Stimulated activated CD8-positive, alpha-beta memory T cell treated with anti-CD3 and anti-CD28 coated beads, Interleukin-4, amount 100 ng/mL, for 1 hour (primary cell): ENCODE results near the gene PCDH12.
"Not testable (repeated sequence)": the region's sequence is repeated elsewhere in the genome, so short reads cannot be mapped to it uniquely, and the experiment has no call there.

Source experiments
- DNase-seq, 2 donors: peaks; one replicate each; pipeline ENCODE4 v3.0.0-alpha.2; 2020; ENCODE audit warnings: low read depth in 2 of 2, low spot score in 1 of 2

Gene PCDH12

DNA sequence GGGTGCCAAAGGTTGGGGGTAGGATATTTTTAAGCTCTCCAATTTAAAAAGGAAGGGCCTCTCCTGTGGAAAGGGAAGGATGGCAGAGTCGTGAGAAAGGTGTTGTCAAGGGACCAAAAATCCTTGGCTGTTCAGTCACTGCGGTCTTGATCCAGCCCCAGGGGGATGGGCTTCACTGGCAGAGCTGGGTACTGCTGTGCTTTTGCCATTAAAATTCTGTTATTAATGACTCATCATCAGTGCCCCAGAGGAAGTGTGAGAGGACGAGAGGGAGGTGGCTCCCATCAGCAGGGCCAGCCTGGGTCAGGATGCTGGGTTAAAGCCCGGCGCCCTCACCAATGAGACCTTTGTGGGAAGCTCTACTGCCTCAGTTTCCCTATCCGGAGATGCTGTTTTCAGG lies 16.7 kb downstream of the PCDH12 start:
- no peak for DNase-seq

DNA sequence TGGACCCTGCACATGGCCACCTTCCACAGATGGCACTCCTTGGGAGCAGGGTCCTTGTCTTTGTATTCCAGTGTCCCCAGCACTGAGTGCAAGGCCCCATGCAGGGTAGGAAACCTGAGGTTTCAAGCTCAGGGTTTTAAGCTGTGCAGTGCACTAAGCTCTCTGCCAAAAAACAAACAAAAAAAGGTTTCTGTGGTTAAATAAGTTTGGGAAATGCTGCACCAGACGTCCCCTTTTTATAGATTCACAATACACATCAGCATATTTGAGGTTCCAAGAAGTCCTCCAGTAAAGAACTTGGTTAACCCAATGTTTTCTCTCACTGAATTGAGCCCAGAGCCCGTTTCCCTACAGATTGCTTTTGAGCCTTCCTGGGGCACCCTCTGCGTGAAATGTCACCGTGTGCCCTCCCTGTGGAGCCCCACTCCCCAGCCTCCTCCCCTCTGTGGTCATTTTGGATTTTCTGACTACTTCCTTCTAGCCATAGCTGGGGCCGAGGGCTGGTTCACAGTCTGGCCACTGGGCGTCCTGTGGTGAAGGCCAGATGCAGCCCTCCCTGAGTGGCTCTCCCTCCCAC lies 17.2 kb downstream of the PCDH12 start:
- DNase-seq, result no peak

DNA sequence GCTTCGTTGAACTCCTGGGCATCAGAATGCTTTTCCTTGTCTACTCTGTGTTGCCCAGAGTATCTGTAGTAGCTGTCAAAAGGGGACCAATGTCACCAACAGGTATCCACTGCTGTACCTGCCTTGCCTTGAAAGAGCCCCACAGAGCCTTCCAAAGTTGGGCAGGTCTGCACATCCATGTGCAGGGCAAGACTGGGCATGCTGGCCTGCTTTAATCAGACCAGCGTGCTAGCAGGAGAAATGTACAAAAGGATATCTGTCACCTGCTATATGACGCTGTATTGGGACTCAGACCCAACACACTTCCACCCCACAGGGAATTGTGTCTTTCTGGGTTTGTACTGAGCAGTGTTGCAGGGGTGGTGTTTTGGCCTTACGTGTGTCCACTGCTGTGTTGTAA lies 22.5 kb downstream of the PCDH12 start:
- no peak for DNase-seq

DNA sequence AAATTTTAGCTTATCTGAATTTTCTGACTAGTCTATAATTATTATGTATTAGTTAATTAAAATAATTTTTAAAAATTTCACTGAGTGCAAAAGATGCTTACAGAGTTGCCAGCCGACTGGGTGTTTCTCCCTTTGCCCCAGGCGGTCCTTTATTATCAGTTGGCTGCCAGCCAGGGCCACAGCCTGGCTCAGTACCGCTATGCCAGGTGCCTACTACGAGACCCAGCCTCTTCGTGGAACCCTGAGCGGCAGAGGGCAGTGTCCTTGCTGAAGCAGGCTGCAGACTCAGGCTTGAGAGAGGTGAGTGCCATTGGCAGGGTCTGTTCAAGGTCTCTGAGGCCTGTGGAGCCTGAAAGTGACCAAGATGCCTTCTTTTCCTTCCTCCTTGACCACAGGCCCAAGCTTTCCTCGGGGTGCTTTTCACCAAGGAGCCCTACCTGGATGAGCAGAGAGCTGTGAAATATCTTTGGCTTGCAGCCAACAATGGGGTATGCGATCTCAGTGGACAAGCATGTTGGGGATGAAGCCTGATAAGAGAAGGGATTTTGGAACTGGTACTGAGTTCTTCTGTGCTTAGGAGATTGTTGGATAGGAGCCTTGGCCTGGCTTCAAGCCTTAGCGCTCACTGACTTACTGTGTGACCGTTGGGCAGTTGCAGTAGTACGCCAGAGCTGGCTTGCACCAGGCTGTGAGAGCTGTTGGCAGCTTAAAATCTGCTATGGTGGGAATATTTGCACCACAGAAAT lies 23.7 kb downstream of the PCDH12 start:
- DNase-seq, result no peak

DNA sequence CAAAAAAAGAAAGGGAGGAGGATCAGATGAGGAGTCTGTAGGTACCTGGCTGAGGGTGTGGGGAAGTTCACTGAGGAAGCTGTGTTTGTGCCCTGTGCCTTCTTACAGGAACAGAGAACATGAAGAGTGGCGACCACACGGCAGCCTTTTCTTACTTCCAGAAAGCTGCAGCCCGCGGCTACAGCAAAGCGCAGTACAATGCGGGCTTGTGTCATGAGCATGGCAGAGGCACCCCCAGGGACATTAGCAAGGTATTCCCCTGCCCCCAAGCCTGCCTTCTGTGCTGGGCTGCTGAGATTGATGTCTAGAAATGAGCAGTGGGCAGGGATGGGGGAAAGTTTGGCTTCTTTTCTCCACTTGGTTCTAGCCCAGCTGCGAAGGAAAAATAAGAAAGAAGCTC lies 24.9 kb downstream of the PCDH12 start:
- no peak for DNase-seq

DNA sequence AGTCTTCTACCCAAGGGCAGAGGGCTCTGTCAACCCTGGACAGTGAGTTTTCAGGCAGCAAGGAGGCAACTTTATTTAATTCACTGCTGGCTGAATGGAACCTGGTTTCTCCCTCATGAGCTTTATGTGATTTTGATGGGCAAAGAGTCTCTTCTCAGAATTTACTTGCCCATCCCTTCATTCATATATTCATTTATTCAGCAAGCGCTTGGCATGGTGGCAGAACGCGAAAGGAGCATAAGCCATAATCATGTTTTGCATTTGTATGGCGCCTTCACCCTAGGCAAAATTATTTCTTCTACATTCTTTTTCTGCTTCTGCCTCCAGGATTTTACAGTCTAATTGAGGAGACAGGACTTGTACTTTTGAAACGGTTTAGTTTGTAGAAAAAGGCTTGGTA lies 26.3 kb downstream of the PCDH12 start:
- no peak for DNase-seq

DNA sequence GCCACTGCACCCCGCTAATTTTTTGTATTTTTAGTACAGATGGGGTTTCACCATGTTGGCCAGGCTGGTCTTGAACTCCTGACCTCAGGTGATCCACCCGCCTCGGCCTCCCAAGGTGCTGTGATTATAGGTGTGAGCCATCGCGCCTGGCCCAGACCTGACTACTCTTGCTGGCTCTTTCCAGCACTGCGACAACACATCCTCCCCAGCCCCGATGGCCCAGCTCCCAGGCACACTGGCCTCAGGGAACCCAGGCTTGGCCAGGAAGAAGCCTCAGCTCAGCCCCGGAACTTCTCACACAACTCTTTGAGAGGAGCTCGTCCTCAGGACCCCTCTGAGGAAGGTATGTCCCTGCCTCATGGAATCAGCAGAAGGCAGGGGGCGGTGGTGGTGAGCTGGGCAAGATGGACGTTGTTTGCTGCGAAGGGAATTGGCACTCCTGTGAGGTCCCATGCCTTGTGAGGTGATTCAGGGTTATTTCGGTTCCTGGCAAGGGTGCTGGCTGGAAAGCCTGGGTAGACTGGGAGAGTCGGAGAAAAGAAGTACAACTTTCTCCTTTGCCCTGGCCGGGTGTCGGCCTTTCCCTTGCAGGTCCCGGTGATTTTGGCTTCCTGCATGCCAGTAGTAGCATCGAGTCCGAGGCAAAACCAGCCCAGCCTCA lies 28.5 kb downstream of the PCDH12 start:
- no peak for DNase-seq

DNA sequence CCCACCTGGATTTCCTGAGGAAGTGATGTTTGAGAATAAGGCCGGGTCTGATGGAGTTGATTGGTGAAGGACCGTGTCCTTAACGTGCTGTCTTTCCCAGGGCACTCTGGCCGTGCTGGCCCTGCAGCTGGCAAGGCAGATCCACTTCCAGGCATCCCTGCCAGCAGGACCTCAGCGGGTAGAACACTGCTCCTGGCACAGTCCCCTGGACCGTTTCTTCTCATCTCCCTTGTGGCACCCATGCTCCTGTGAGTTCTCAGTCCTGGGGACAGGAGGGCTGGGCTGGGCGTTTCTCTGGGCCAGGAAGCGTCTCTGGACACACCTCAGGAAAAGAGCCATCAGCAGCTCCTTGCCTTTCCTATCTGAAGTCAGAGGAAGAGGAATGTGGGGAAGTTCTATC lies 30.0 kb downstream of the PCDH12 start:
- no peak for DNase-seq

DNA sequence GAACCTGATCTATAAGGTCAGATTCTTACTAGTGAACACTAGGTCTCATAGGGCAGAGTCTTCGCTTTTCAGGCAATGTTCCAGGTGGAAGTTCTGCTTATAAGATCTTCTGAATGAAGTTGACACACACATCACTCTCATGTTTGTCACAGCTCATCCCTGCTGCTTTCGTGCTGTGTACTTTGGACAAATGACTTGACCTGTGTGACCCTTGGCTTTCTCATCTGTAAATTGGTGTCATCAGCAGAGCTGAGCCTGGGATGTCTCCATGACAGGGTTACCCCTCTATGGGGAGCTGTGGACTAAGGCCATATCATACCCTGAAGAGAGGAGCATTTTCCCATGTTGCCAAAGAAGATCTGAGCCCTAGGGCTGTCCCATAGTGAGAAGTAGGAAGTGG lies 31.6 kb downstream of the PCDH12 start:
- DNase-seq, result no peak

DNA sequence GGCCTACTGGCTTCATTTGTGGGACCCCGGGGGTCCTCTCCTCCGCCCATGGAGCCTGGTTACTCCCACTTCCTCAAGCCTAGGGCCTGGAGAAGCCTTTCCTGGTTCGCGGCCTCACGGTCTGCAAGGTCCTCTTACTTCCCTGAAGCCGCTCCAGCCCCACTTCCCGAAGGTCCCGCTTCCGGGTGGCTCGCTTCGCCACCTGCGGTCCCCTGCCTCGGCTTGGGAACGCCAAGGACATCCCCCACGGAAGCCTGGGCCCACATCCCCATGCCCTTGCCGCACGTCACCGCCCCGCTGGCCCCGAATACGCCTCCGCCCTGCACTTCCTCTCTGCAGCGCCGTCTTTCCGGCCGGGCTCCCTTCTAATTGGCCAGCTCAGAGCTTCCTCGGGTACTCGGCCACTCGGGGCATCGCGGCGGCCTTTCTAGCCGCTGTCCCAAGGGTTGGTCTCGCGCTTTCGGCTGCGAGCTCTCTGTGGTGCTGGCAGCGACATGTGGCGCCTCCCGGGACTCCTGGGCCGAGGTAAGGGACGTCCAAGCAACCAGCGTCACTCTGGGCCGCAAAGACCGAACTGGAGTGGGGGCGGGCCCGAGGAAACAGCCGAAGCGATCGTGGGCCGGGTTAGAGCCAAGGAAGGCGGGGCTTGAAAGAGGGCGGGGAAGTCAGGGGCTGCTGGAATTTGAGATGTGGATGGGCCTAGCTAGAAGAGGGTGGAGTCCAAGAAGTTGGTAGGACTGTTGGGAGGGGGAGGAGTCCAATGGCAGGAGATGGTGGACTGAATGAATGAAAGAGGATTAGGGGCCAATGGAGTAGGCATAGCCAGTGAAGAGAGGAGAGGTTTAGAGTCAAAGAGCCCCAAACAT lies 34.3 kb downstream of the PCDH12 start, which contains the start of gene DELE1:
Gene DELE1 (plus strand): TSS at position 424 of the 866 bp plus-strand sequence. CDS start 71 bp downstream, at position 495.
- DNase-seq, result peak; percentile 77 to 89

DNA sequence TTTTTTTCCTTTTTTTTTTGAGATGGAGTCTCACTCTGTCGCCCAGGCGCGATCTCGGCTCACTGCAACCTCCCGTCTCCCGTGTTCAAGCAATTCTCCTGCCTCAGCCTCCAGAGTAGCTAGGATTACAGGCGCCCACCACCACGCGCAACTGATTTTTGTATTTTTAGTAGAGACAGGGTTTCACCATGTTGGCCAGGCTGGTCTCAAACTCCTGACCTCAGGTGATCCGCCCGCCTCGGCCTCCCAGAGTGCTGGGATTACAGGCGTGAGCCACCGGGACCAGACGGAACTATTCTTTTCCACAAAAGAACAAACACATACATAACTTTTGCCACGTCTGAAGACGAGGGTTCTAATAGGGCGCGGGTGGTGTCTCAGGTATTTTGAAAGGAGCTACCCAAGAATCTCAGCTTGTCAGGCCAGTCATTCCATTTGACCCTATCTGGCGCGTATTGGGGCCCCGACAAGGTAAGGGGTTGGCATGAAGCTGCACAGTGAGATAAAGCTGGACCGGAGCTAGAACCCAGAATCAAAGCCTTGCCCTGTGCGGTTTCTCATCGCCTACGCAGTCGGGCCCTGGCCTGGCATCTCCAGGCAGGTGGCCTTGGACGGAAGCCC lies 35.1 kb downstream of the PCDH12 start:
- DNase-seq, result not testable (repeated sequence)

DNA sequence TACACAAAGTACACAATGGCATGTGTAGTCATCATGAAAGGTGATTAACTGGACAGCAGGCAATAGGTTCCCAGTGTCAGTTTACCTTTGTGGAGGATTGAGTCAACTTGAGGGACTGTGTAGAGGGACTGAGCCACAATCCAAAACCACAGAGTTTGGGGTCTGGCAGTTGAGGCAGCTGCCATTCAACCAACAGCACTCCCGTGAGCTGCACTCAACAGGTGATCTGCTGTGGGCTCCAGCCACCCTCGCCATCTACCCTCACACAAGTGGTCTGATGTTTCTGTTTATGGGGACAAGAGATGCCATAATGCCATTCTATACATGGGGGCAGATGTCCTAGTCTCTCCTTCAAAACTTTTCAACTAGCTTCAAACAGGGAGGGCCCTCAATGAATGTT lies 37.2 kb downstream of the PCDH12 start:
- DNase-seq, result no peak

DNA sequence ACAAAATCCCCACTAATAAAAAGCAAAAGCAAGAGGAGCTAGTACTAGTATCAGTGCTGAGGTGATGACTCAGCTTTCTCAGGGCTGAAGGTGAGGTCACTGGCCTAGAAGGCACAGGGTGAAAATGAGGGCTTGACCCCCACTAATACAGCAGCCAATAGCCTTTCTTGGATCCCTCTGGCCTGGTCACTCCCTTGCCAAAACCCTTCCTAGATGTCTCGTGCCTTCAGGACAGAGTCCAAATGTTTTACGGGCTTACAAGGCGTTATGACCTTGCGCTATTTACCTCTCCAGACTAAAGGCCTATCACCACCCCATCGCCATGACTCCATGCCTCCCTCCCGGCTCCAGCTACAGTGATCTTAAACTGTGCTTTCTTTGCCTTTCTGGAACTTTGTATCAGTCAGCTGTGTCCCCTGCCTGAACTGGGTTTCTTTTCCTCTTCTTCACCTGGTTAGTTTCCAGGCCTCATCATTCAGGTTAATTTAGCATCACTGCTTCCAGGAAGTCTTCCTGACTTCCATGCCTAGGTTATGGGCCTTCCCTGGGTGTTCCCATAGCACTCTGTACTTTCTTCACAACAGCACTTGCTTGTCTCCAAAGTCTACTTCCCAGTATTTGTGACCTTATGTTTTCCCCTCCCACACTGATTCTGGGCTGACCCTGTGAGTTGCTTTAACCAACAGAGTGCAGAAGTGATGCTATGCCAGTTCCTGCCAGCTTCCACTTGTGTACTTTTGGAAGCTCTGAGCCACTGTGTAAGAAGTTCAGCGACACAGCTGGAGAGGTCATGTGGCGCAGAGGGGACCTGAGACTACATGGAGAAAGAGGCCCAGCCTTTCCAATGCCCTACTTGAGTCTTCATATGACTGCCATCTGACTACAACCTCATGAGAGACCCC lies 38.5 kb downstream of the PCDH12 start:
- no peak for DNase-seq

DNA sequence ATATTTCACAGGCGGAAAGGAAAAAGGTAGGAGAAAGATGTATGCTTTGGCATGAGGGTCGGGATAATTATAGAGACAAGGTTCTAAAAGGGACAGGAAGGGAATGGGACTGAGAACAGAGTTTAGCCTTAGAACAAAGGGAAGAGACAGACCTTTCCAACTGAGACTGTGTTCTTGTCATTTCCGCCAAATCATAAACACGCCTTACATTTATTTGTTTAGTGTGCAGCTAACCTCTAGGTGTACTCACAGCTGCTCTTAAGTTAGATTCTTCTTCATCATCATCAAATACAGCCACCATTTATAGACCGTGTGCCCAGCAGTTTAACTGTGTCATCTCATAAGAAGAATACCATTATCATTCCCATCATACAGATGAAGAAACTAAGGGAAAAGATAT lies 40.2 kb downstream of the PCDH12 start:
- DNase-seq, result no peak

DNA sequence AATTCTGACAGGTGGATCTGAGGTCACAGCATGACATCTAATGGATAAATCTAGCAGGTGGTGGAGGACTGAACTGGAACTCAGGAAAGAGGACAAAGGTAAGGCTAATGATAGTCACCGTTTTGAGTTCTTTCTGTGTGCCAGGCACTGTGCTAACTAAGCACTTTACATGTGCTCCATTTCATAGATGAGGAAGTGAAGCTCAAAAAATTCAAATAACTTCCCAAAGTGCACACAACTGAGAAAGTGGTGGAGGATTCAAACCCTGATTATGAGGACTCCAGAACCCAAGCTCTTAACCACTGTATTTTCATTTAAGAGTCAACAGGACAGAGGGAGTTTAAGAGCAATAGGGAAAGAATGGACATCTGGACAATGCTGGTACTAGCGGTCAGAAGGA lies 41.5 kb downstream of the PCDH12 start:
- DNase-seq, result no peak

DNA sequence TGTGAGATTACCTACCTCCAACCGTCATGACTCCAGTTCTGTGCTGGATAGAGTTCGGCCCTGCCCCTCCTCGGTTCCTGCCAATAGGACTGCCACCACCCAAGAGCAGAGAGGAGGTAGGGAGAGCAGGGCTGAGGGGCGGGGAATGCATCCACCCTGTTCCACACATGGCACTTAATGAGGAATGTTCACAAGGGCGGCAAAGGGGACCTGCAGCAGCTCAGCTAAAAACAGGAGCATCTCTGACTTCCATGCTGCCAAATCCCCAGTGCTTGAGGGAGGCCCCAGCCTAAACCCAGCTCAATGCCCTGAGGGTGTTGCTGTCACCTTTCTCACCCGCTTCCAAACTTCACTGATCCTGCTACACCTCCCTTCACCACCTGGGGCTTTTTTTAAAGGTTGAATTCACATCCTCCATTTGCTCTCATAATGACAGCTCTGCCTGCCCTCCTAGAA lies 42.1 kb downstream of the PCDH12 start:
- DNase-seq, result no peak

DNA sequence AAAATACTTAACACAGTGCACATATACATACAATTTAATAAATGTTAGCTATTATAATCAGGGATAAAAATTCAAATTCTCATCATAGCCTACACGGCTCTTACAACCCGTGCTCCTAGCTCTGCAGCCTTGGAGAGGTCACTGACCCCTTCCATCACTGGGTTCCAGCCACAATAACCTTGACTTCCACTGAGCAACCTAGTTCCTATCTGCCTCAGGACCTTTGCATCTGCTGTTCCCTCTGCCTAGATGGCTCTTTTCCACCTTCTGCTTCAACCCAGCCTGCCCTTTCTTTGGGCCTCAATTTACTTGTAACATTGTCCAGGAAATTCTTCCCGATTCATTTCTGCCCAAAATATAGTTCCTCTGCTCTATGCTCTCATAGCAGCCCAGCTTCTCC lies 43.2 kb downstream of the PCDH12 start:
- no peak for DNase-seq

DNA sequence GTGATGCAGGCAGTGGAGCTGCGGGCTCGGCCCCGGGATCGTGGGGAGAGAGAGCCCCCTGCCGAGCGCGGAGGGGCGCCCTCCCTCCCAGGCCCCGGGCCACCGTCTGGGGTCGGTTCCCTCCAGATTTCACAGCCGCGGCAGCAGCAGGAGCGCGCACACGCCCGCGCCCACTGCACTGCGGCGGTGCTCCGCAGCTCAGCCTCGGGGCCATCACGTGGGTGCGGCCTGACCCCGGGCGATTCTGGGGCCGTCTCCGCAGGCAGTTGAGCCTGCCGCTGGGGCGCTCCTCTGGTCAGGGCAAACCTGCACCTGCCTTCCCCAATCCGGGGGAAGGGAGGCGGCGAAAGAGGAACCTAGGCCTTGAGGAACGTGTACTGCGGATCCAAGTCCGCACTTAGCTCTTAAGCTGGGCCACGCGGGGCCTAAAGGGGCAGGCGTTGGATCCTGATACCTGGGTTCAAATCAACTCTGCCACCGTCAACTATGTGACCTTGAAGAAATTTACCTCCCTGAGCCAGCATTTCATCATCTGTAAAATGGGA lies 43.7 kb downstream of the PCDH12 start:
- DNase-seq, result no peak

DNA sequence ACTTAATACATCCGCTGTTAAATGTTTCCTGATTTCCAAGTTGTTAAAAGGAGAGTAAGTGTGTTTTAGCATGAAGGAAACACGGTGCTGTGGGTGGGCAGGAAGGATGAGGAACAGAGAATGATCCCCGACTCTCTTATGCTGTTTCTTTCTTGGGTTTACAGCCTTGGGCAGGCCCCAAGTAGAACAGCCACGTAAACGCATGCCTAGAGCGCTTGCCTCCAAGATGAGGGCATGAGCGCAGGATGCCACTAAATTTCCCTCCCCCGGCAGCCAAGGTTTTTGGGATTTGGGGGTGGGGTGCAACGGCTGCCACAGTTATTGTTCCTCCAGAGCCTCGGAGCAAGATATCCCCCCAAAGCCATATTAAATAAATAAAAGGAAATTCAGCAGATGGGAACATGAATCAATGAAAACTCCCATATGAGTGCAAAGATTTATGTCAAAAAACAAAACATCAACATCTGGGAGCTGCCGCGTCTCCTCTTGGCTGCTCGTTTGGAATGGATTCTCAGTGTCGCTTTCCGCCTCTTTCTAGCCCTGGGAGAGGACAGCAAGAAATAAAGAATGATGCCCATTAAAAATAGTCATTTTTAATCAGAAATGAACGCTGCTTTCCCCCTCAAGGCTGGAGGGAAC lies 44.3 kb downstream of the PCDH12 start:
- no peak for DNase-seq
